A549 (cell line): ENCODE measurements around the gene C10orf105. TPM values are rescaled to one million over a fixed set of nuclear protein-coding genes. Genes with fewer than 3 reads are reported as not detected.

Experiments used
- ATAC-seq, 2 experiments: fragments of 200-7000 bp in 1 of 2; fragments of >200 bp in 1 of 2; cut with Nextera tagmentation in 1 of 2; cut with Tn5 transposase in 1 of 2; 3 replicates each; pipeline versions ENCODE4 v1.8.0 to v1.9.1; 2018 to 2020; ENCODE audit warnings: mild to moderate bottlenecking in 1 of 2, moderate library complexity in 1 of 2
- CTCF ChIA-PET: fragments of 300-600 bp; sonication (Branson Sonifier 250); formaldehyde crosslinking; extraction: SDS; loops from one replicate; lab custom pipeline; 2021; ENCODE audit warnings: antibody characterized with exemption, inconsistent platforms; lab: Yijun Ruan, JAX
- POLR2A ChIA-PET: fragments of 350-600 bp; formaldehyde crosslinking; extraction: SDS; loops from one replicate; lab custom pipeline; 2021; ENCODE audit warnings: antibody characterized with exemption, inconsistent platforms; lab: Yijun Ruan, JAX
- DNase-seq, 2 experiments: peaks; one replicate each; pipeline versions ENCODE4 v3.0.0 to v3.0.0-alpha.2; 2011 to 2016; ENCODE audit warnings: low read depth in 1 of 2, low spot score in 1 of 2
- FAIRE-seq: peaks from 2 replicates; lab custom pipeline; 2011; peaks lifted over from hg19 to GRCh38; lab: Jason Lieb, UNC
- H3K27ac ChIP-seq, 2 experiments: fragments of >200 bp; sonication (Bioruptor Twin); formaldehyde crosslinking; 3 replicates each; pipeline ENCODE4 v1.5.1; 2016 to 2017
- H3K4me1 ChIP-seq: fragments of >200 bp; sonication (Bioruptor Twin); formaldehyde crosslinking; 3 replicates; pipeline ENCODE4 v1.6.1; 2016
- H3K4me2 ChIP-seq: fragments of >200 bp; sonication (Bioruptor Twin); formaldehyde crosslinking; 3 replicates; pipeline ENCODE4 v1.6.1; 2016
- H3K4me3 ChIP-seq: fragments of >200 bp; sonication (Bioruptor Twin); formaldehyde crosslinking; 3 replicates; pipeline ENCODE4 v1.5.1; 2016
- H3K9me3 ChIP-seq: fragments of >200 bp; sonication (Bioruptor Twin); formaldehyde crosslinking; 3 replicates; pipeline ENCODE4 v1.6.1; 2016
- ATOH8 ChIP-seq: fragments of 250-450 bp; sonication (Bioruptor Pico); IDR thresholded peaks from 2 replicates; pipeline ENCODE4 v1.5.0; 2020; ENCODE audit warnings: low read depth, mild to moderate bottlenecking, moderate library complexity
- BHLHE40 ChIP-seq: IDR thresholded peaks from 2 replicates; pipeline ENCODE4 v1.6.1; 2012; ENCODE audit warnings: low read depth, low read length, inconsistent platforms
- CBX2 ChIP-seq: fragments of 200-600 bp; sonication (generic); IDR thresholded peaks from 2 replicates; pipeline ENCODE4 v1.6.1; 2016; ENCODE audit warnings: low read depth, mild to moderate bottlenecking, borderline replicate concordance
- CHD4 ChIP-seq: fragments of 200-600 bp; sonication (generic); IDR thresholded peaks from 2 replicates; pipeline ENCODE4 v1.6.1; 2016; ENCODE audit warnings: antibody characterized with exemption, mild to moderate bottlenecking, borderline replicate concordance
- CTCF ChIP-seq: fragments of >200 bp; sonication (Bioruptor Twin); formaldehyde crosslinking; IDR thresholded peaks from 3 replicates; pipeline ENCODE4 v1.5.1; 2016
- E2F6 ChIP-seq: IDR thresholded peaks from 2 replicates; pipeline ENCODE4 v1.6.1; 2012; ENCODE audit warnings: low read depth, borderline replicate concordance
- EP300 ChIP-seq, 2 experiments: fragments of >200 bp; sonication (Bioruptor Twin); formaldehyde crosslinking; IDR thresholded peaks; 2 replicates in 1 of 2; 3 replicates in 1 of 2; pipeline ENCODE4 v1.6.1; 2016 to 2017
- ESRRA ChIP-seq: fragments of 150-350 bp; IDR thresholded peaks from 2 replicates; pipeline ENCODE4 v1.6.1; 2014; ENCODE audit warnings: mild to moderate bottlenecking, low read length, borderline replicate concordance
- HES2 ChIP-seq: fragments of >200 bp; sonication (Bioruptor Twin); formaldehyde crosslinking; IDR thresholded peaks from 2 replicates; pipeline ENCODE4 v1.6.1; 2016
- HOXB13 ChIP-seq: fragments of 250-450 bp; sonication (Bioruptor Pico); IDR thresholded peaks from 2 replicates; pipeline ENCODE4 v1.5.0; 2020; ENCODE audit warnings: low read depth, mild to moderate bottlenecking, moderate library complexity
- HOXB5 ChIP-seq: fragments of 250-450 bp; sonication (Bioruptor Pico); IDR thresholded peaks from 2 replicates; pipeline ENCODE4 v1.5.0; 2020; ENCODE audit warnings: mild to moderate bottlenecking, moderate library complexity
- JUN ChIP-seq, 2 experiments: fragments of >200 bp; sonication (Bioruptor Twin); formaldehyde crosslinking; IDR thresholded peaks; 2 replicates in 1 of 2; 3 replicates in 1 of 2; pipeline ENCODE4 v1.6.1; 2016 to 2017
- JUNB ChIP-seq: fragments of >200 bp; sonication (Bioruptor Twin); formaldehyde crosslinking; IDR thresholded peaks from 2 replicates; pipeline ENCODE4 v1.6.1; 2016
- KDM1A ChIP-seq: fragments of 200-600 bp; sonication (generic); IDR thresholded peaks from 2 replicates; pipeline ENCODE4 v1.6.1; 2016; ENCODE audit warnings: low read depth, mild to moderate bottlenecking
- MYC ChIP-seq: IDR thresholded peaks from 2 replicates; pipeline ENCODE4 v1.6.1; 2012; ENCODE audit warnings: mild to moderate bottlenecking, inconsistent platforms, low read length, improper control_type of control experiment, borderline replicate concordance
- NPAS2 ChIP-seq: fragments of 250-450 bp; sonication (Bioruptor Pico); IDR thresholded peaks from 2 replicates; pipeline ENCODE4 v1.8.0; 2022; ENCODE audit warnings: mild to moderate bottlenecking, moderate library complexity, borderline replicate concordance
- PBX3 ChIP-seq: IDR thresholded peaks from 2 replicates; pipeline ENCODE4 v1.6.1; 2012
- POLR2AphosphoS2 ChIP-seq: conservative IDR thresholded peaks from 2 replicates; pipeline ENCODE4 v1.6.1; 2012; ENCODE audit warnings: low read length, improper control_type of control experiment, inconsistent platforms
- RARB ChIP-seq: fragments of 250-450 bp; sonication (Bioruptor Pico); IDR thresholded peaks from 2 replicates; pipeline ENCODE4 v1.8.0; 2021; ENCODE audit warnings: mild to moderate bottlenecking, moderate library complexity
- RCOR1 ChIP-seq: fragments of 150-350 bp; IDR thresholded peaks from 2 replicates; pipeline ENCODE4 v1.6.1; 2014; ENCODE audit warnings: antibody characterized with exemption, low read length, low read depth
- RFX5 ChIP-seq: fragments of 450-650 bp; IDR thresholded peaks from 2 replicates; pipeline ENCODE4 v1.7.1; 2014; ENCODE audit warnings: antibody characterized with exemption, mild to moderate bottlenecking, moderate library complexity
- RNF2 ChIP-seq: fragments of 200-600 bp; sonication (generic); IDR thresholded peaks from 2 replicates; pipeline ENCODE4 v1.6.1; 2016; ENCODE audit warnings: low read depth, mild to moderate bottlenecking, antibody characterized with exemption, moderate library complexity, borderline replicate concordance
- SMC3 ChIP-seq: fragments of >200 bp; sonication (Bioruptor Twin); formaldehyde crosslinking; IDR thresholded peaks from 3 replicates; pipeline ENCODE4 v1.6.1; 2018; ENCODE audit warnings: inconsistent platforms
- SREBF2 ChIP-seq: fragments of 450-650 bp; IDR thresholded peaks from 2 replicates; pipeline ENCODE4 v1.6.1; 2014; ENCODE audit warnings: mild to moderate bottlenecking, moderate library complexity
- ZFP36 ChIP-seq: fragments of 450-650 bp; IDR thresholded peaks from 2 replicates; pipeline ENCODE4 v1.6.1; 2014; ENCODE audit warnings: borderline replicate concordance; ENCODE audit not compliant: partially characterized antibody
- WGBS: methylation state at CpG from one replicate; pipeline ENCODE4 v1.1.6; 2017; ENCODE audit errors: missing lambda C conversion rate; 5-methylcytosine and 5-hydroxymethylcytosine counted together
- polyA plus RNA-seq, 4 experiments: library from polyadenylated mRNA; depleted of rRNA in 3 of 4; stranded (reverse); fragments of >200 nt; fragmentation: RNase III in 1 of 4; extraction: RNeasy Plus Mini Kit Qiagen cat#74134 plus additional on column Dnase treatment in 1 of 4; gene quantifications; 2 replicates in 3 of 4; 3 replicates in 1 of 4; pipeline ENCODE4 v1.2.3, GENCODE V29; 2011 to 2017

C10orf105 gene
- polyA plus RNA-seq, 2 of the 4 experiments (the other 2 are of a cell fraction), result not detected

DNA sequence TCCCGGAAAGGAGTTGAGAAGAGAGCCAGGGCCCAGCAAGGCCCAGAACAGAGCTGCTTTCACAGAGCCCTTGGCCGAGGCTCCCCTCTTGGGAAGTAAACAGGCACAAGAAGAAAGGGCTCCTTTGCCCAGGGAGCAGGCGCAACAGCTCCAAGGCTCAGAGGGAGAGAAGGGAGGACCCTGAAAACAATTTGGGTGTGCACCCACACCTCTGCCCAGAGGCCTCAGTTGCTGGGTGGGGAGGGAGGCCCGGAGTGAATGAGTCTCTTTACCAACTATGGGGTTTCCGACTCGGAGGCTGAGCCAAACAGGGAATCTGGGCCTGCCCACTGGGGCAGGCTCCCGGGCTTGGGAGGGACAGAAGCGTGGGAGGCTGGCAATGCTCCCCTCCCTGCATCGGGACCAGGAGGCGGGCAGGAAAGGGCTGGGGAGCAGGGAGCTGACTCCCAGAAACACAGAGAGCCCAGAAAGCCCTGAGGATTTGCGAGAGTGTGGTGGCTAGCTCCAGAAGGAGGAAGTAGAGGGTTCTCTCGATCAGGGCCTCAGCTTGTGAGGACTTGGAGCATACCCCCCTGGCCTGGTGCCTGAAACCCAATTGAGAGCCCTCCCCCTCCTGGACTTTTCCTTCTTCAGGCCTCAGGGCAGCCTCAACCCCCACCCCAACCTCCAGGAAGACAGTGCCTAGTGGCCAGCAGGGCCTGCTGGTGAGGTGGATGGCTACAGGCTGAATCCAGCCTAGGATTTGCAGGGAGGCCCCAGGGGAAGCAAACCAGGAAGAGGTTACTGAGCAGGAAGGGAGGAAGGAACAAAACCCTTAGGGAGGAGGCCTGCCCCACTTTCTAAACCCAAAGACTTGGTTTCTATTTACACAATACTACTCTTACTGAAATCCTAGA, 6.2 kb downstream of the C10orf105 start (continued):
- TF ChIP-seq E2F6 (no peak), RARB (CRISPR knock-in tag) (no peak), NPAS2 (CRISPR knock-in tag) (no peak), SMC3 (no peak), RFX5 (no peak), JUNB (no peak)

DNA sequence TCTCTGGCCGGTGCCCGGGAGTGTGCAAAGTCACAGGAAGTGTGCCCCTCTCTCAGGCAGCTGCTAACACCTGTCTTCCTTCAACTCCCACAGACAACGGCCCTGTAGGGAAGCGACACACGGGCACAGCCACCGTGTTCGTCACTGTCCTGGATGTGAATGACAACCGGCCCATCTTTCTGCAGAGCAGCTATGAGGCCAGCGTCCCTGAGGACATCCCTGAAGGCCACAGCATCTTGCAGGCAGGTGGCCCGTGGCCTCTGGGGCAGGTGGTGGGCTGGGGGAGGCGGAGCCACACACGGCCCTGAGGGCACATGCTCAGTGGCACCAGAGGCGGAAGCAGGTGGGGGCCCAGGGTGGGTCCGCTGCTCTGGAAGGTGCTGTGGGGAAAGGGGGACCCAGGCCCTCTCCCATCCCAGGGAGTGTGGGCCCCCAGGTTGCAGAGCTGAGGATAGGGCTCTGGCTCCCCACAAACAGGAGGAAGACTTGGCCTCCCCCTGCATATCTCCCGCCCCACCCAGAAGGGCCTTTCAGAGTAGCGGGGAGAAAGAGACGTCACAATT, 6.9 kb downstream of the C10orf105 start:
- H3K4me2 ChIP-seq, result no peak overlapping the region
- WGBS, result 91% methylated on average over 17 of the region's 17 CpGs
- no peaks in the 10 kb centered on the region for H3K9me3 ChIP-seq
- POLR2A ChIA-PET, result interaction anchor here (0.6 to 0.9 kb wide), 2 partner anchors 147 to 394 kb away, joined by 3 read pairs; partner anchors contain the start of gene SLC29A3
- ATAC-seq (no peak), FAIRE-seq (no peak), DNase-seq (no peak)
- TF ChIP-seq HOXB13 (no peak), SMC3 (no peak), CTCF (no peak), NPAS2 (CRISPR knock-in tag) (no peak), ATOH8 (no peak), RNF2 (no peak), HES2 (no peak), CHD4 (no peak), BHLHE40 (no peak), HOXB5 (CRISPR knock-in tag) (no peak), CBX2 (no peak), SREBF2 (no peak), ESRRA (no peak), RCOR1 (no peak)
- H3K4me1 ChIP-seq, result peaks cover 21% of the 10 kb centered on the region
- CTCF ChIA-PET, result interaction anchor here (0.6 to 3.0 kb wide), 8 partner anchors 12 to 399 kb away, joined by 3 to 17 read pairs (median 4); partner anchors contain the start of gene VSIR
- H3K4me3 ChIP-seq, result no peak overlapping the region
- H3K27ac ChIP-seq, result peak overlapping the region in 1 of 2 experiments; percentile 74; a peak in 2 of 6 replicates

GRCh38 chr10:71712170-71712569, 7.4 kb downstream of the C10orf105 start:
- 84% methylated on average over 2 of the region's 2 CpGs for WGBS
- ATAC-seq (no peak), FAIRE-seq (no peak), DNase-seq (no peak)
- CTCF ChIA-PET, result interaction anchor here (0.6 to 3.0 kb wide), 10 partner anchors 13 to 398 kb away, joined by 3 to 17 read pairs (median 4); partner anchors contain the start of gene VSIR
- POLR2A ChIA-PET, result interaction anchor here (0.9 kb wide), 1 partner anchor 393 kb away, joined by 3 read pairs; the partner anchor contains the start of gene SLC29A3
- TF ChIP-seq PBX3 (no peak), ZFP36 (no peak), JUN (IDR thresholded peaks at IDR 0.05) (no peak), JUNB (no peak), RARB (CRISPR knock-in tag) (no peak), EP300 (IDR thresholded peaks at IDR 0.05) (no peak), RNF2 (no peak), MYC (no peak), POLR2AphosphoS2 (no peak), SMC3 (no peak), KDM1A (no peak)
- no peaks in the 10 kb centered on the region for H3K9me3 ChIP-seq
- H3K4me1 ChIP-seq, result peaks cover 21% of the 10 kb centered on the region
- H3K27ac ChIP-seq, result no peak overlapping the region
- no peak overlapping the region for H3K4me2 ChIP-seq
- H3K4me3 ChIP-seq, result no peak overlapping the region
